T-helper 2 cell treated with Interferon-gamma antibody and Interleukin-4, amounts not matched to agents 5 μg/mL and 100 μg/mL, for 36 hours (primary cell): ENCODE data around the gene AGAP5.
"Not testable (repeated sequence)": the region's sequence is repeated elsewhere in the genome, so short reads cannot be mapped to it uniquely, and the experiment has no call there.

Experiments
- DNase-seq: peaks from one replicate; pipeline ENCODE4 v3.0.0; 2021; ENCODE audit warnings: low spot score
- H3K27ac Mint-ChIP-seq: one replicate; pipeline ENCODE4 v1.8.0; 2021; ENCODE audit warnings: mild to moderate bottlenecking, mixed read lengths
- H3K27me3 Mint-ChIP-seq: one replicate; pipeline ENCODE4 v1.8.0; 2021; ENCODE audit warnings: low read depth, mixed read lengths
- H3K36me3 Mint-ChIP-seq: one replicate; pipeline ENCODE4 v1.8.0; 2021; ENCODE audit warnings: low read depth, mixed read lengths
- H3K4me1 Mint-ChIP-seq: one replicate; pipeline ENCODE4 v1.8.0; 2021; ENCODE audit warnings: low read depth, mixed read lengths
- H3K4me3 Mint-ChIP-seq: one replicate; pipeline ENCODE4 v1.8.0; 2022; ENCODE audit warnings: mild to moderate bottlenecking, moderate library complexity, mixed read lengths
- H3K9me3 Mint-ChIP-seq: one replicate; pipeline ENCODE4 v1.8.0; 2021; ENCODE audit warnings: mixed read lengths

AGAP5 gene

DNA sequence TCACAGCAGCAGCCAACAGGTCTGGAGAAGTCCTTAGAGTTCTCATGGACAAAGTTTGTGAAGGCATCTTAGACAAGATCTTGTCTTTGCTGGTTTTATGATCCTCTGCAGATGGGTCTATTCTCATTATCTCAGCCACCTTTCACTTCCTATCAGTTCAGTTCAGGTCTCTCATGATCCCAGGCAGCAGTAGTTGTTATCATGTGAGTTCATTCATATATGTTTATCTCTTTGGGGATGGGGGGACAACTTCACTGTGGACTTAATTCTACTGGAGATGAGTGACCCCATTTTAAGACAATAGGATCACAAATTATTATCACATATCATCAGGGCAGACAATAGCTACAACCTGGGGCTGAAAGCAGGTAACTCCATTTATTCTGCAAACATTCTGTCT lies 6.0 kb upstream of the AGAP5 start:
- not testable (repeated sequence) for H3K27me3 Mint-ChIP-seq, H3K4me3 Mint-ChIP-seq, DNase-seq, H3K4me1 Mint-ChIP-seq, H3K27ac Mint-ChIP-seq, H3K9me3 Mint-ChIP-seq
- peaks cover 22% of the 10 kb centered on the region for H3K36me3 Mint-ChIP-seq

DNA sequence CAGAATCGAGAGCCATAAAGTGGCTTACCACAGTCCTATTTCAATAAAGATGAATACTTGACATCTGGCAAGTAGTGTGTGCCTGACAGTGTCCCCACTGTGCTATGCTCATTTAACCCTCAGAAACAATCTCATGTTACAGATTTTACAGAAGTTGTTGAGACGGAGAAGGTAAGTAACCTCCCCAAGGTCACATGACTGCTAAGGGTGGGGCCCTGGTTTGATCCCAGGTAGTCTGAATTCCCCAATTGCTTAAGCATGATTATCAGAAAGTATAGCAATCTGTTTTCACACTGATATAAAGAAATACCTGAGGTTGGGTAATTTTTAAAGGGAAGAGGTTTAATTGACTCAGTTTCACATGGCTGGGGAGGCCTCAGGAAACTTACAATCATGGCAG lies 910 bp upstream of the AGAP5 start:
- not testable (repeated sequence) for H3K27me3 Mint-ChIP-seq, H3K4me1 Mint-ChIP-seq, H3K27ac Mint-ChIP-seq, H3K4me3 Mint-ChIP-seq, H3K9me3 Mint-ChIP-seq, DNase-seq
- peaks cover 15% of the 10 kb centered on the region for H3K36me3 Mint-ChIP-seq

DNA sequence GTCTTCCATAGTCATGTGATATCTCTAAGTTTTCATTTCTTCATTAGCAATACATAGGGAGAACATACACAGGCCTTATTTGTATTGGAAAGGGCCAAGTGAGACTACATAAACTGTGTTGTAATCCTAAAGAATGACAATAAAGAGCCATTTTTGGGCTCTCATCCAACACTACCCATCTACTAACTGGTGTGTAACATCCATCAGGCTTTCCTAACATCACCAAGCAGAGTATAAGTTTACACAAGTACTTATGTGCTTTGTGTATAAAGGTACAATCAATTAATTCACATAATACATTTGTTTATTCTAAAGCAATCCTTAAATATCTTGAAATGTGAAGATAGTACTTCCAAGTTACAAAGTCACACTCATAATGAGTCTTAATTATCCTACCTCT lies 2.6 kb downstream of the AGAP5 start:
- not testable (repeated sequence) for H3K27ac Mint-ChIP-seq, H3K4me3 Mint-ChIP-seq, H3K9me3 Mint-ChIP-seq, H3K4me1 Mint-ChIP-seq, DNase-seq, H3K27me3 Mint-ChIP-seq, H3K36me3 Mint-ChIP-seq

DNA sequence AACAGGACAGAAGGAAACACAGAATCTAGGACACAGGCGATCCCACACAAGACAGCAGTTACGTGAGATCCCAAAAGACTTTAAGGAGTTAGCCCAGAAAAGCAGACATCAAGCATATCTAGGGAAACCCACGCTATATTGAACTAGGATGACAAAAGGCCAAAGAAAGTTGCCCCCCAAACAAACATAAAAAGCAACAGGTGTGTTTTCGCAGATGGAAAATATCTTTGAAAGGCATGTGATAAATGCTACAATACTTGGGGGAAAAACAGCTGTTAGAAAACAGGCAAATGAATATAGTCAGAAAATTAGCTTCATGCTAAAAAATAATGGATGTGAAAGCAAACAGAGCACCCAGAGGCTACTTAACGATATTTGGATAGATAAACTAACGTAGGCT lies 7.2 kb downstream of the AGAP5 start:
- H3K27ac Mint-ChIP-seq, H3K4me3 Mint-ChIP-seq, H3K36me3 Mint-ChIP-seq, H3K4me1 Mint-ChIP-seq, H3K9me3 Mint-ChIP-seq, H3K27me3 Mint-ChIP-seq, DNase-seq: not testable (repeated sequence)

DNA sequence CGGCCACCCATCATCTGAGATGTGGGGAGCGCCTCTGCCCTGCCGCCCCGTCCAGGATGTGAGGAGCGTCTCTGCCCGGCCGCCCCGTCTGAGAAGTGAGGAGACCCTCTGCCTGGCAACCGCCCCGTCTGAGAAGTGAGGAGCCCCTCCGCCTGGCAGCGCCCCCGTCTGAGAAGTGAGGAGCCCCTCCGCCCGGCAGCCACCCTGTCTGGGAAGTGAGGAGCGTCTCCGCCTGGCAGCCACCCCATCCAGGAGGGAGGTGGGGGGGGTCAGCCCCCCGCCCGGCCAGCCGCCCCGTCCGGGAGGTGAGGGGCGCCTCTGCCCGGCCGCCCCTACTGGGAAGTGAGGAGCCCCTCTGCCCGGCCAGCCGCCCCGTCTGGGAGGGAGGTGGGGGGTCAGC lies 8.3 kb downstream of the AGAP5 start:
- H3K27ac Mint-ChIP-seq, H3K36me3 Mint-ChIP-seq, H3K4me1 Mint-ChIP-seq: not testable (repeated sequence)

DNA sequence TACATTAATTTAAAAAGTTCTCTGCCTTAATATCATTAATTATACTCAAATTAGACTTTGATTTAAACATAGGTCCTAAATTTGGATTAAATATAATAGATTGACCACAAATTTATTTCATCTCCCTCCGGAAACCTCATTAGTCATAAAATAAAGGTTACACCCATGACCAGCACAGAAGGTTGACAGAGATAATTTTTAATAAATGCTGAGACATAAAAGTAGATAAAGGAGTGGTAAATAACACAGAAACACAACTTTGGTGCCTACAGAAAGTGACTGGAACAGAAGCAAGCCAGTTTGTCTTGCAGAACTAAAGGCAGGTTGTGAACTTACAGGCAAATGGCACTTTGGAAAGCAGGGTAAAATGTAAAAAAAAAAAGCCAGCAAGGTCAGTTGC lies 10.3 kb downstream of the AGAP5 start:
- not testable (repeated sequence) for DNase-seq, H3K4me1 Mint-ChIP-seq

More for the DNA sequence above, 8.3 kb downstream of the AGAP5 start:
- not testable (repeated sequence) for H3K27me3 Mint-ChIP-seq, H3K4me3 Mint-ChIP-seq, H3K9me3 Mint-ChIP-seq, DNase-seq

DNA sequence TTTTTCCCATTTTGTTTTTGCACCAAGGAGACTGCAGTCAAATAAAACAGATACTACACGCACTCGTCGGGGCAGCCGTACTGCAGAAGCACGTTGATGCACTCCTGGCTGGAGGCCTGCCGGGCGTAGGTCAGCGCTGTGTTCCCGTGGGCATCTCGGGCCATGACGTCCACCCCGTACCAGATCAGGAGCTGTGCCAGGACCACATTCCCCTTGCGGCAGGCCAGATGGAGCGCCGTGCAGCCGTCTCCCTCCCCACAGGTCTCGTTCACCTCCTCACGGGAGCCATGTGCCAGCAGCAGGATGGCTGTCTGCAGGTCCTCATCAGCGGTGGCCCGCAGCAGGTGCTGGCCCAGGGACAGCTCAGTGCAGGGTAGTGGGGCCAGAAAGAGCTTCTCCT lies 23.4 kb downstream of the AGAP5 start:
- not testable (repeated sequence) for H3K4me1 Mint-ChIP-seq, H3K36me3 Mint-ChIP-seq, H3K27ac Mint-ChIP-seq, DNase-seq, H3K4me3 Mint-ChIP-seq, H3K9me3 Mint-ChIP-seq, H3K27me3 Mint-ChIP-seq

More for the DNA sequence above, 10.3 kb downstream of the AGAP5 start:
- not testable (repeated sequence) for H3K36me3 Mint-ChIP-seq, H3K27ac Mint-ChIP-seq, H3K9me3 Mint-ChIP-seq, H3K4me3 Mint-ChIP-seq, H3K27me3 Mint-ChIP-seq

DNA sequence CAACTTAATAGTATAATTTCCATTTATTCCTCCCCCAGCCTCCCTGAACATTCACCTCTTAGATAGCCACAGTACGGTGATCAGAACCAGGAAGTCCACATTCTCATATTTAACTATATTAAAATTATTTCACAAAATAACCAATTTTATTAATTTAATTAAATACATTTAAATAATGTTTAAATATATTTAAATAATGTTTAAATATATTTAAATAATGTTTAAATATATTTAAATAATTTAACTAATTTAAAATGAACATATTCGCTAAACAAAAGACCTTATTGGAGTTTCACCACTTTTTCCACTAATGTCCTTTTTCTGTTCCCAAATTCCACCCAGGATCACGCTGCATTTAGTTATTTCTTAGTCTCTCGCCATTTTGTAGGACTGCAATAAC lies 29.5 kb downstream of the AGAP5 start:
- H3K27me3 Mint-ChIP-seq, H3K27ac Mint-ChIP-seq, H3K36me3 Mint-ChIP-seq, H3K4me3 Mint-ChIP-seq, DNase-seq, H3K9me3 Mint-ChIP-seq, H3K4me1 Mint-ChIP-seq: not testable (repeated sequence)

DNA sequence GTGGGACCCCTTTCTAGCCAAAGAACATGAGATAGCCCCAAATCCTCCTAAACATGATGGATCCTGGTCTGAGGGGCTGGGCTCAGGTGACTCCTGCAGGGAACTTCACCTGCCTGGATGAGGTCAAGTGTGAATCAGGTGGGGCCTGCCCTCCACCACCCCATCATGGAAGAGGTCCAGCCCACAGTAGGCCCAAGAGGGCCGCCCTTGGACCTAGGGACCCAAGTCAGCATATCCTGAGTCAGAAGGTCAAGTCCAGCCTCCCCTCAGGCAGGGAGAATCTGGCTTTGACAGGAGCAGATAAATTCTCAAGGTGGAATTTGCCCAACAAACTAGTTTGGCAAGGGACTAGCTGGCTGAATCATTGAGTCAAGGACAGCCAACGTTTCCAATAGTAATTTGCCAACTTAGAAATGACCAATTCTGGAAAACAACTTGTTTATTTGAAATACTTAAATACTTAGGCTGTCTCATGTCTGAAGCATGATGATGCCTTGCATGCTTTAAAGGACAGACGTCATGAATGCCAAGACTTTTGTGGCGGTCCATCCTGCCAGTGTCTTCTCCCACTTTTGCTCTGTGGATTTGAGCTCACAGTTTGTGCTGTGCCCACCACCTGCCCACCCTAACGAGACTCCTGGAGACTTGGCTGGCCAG lies 31.6 kb downstream of the AGAP5 start:
- not testable (repeated sequence) for H3K4me1 Mint-ChIP-seq, H3K4me3 Mint-ChIP-seq, H3K27ac Mint-ChIP-seq, H3K9me3 Mint-ChIP-seq, H3K27me3 Mint-ChIP-seq, DNase-seq, H3K36me3 Mint-ChIP-seq

DNA sequence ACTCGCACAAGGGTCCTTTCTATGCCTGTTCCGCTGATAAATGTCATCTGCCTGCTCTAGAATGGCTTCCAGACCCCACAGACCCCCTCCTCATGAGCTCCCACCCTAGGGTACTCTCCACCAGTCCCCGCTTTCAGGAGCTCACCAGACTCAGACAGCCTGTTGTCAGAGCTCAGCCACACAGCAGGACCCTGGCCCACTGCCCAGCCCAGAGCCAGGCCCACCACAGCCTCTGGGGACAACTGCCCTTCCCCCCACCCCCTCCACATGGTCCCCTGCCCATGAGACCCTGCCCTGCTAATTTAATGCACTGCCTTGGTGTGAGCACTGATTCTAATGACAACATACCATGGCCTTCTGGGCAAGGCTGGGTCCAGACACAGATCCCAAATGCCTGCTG lies 32.3 kb downstream of the AGAP5 start:
- not testable (repeated sequence) for H3K4me3 Mint-ChIP-seq, H3K27ac Mint-ChIP-seq, DNase-seq

DNA sequence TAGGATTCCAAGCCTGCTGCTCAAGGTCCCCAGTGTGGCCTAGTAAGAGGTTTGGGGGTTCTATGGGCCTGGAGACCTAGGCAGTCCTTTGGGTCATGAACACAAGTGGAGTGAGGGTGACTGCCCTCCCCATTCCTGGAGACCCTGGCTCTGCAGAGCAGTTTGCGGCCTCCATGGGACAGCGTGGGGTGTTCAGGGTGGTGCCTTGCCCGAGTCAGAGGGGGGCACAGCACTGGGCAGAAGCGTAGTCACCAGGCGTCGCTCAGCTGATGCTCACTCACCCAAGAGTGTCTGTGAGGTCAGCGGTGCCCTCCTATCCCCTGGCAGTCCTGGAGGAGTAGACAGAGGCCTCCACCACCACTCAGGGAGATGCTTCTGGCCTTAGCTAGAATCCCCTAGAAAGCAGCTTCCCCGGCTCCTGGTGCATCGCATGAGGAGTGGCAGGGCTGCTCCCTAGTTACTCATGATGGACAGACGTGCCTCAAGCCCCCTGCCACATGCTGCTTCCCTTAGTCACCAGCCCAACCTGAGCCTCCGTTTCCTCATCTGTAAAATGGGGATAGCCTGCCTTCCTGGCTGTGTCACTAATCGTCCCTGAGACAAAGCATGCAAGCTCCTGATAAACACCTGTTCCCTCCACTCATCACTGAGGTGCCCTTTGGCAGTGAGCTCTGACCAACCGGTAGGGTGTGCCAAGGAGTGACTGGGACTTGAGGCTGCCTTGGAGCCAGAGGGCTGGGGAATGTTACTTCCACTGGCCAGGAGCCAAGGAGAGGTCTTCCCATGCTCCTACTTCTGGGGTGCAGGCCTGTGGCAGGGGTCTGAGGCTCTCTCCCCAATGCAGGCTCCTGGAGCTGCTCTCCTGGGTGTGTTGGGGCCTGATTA lies 33.5 kb downstream of the AGAP5 start:
- not testable (repeated sequence) for H3K4me1 Mint-ChIP-seq, H3K27ac Mint-ChIP-seq, H3K4me3 Mint-ChIP-seq, H3K27me3 Mint-ChIP-seq, H3K9me3 Mint-ChIP-seq, H3K36me3 Mint-ChIP-seq, DNase-seq

More for the DNA sequence above, 32.3 kb downstream of the AGAP5 start:
- H3K36me3 Mint-ChIP-seq, H3K27me3 Mint-ChIP-seq, H3K4me1 Mint-ChIP-seq, H3K9me3 Mint-ChIP-seq: not testable (repeated sequence)

DNA sequence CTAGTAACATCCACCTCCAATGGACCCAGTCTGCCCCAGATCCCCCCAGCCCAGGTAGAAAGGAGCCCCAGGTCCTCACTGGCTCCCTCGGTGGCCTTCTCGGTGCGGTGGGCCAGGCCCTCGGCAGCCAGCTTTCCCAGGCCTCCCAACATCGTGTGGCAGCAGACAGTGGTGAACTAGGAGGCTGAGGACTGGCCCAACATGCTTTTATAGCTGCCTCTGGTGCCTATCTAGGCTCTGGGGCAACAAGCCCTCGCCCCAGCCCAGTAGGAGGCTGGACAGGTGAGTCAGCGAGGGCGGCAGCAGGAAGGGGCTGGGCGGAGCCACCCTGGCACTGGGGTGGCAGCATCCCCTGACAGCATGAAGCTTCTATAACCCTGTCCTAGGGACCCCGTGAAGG lies 34.3 kb downstream of the AGAP5 start:
- not testable (repeated sequence) for H3K36me3 Mint-ChIP-seq, H3K4me3 Mint-ChIP-seq, H3K9me3 Mint-ChIP-seq, H3K27ac Mint-ChIP-seq, H3K4me1 Mint-ChIP-seq, H3K27me3 Mint-ChIP-seq, DNase-seq

DNA sequence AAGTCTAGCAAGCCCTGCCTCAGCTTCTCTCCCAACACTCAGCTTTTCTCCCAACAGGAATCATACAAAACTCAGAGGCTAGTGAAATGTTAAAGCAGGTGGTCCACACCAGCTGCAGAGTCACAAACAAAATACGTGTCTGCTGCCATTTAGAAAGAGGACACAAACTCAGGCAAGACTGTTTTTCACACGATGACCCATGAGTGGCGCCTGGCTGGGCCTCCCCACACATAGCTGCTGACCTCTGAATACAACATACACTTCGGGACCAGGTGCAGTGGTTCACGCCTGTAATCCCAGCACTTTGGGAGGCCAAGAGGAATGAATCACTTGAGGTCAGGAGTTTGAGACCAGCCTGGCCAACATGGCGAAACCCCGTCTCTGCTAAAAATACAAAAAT lies 35.2 kb downstream of the AGAP5 start:
- H3K4me1 Mint-ChIP-seq, H3K9me3 Mint-ChIP-seq, DNase-seq: not testable (repeated sequence)

DNA sequence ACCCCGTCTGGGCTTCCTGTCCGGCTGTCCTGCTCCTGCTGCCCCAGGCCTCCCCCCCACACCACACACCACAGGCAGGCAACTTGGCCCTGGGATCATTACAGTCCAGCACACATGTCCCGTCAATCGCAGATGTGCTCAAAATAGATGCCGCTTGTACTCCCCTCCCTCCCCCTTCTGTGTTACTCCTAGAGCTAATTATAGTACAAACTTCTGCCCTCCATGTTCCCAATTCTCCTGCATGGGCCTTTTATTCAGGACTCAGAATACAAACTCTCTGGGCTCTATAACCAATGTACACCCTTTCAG lies 42.0 kb downstream of the AGAP5 start, which contains the start of gene SYNPO2L:
TSS of gene SYNPO2L (minus strand) at position 40 of the 309 bp plus-strand sequence. CDS start 107 bp downstream, outside the sequence.
- H3K4me1 Mint-ChIP-seq, result peaks cover 3% of the 10 kb centered on the region
- no peak within 1 kb of the TSS for H3K27ac Mint-ChIP-seq
- H3K9me3 Mint-ChIP-seq, result no peaks in the 10 kb centered on the region
- no peaks in the 10 kb centered on the region for H3K36me3 Mint-ChIP-seq
- no peak within 1 kb of the TSS for H3K4me3 Mint-ChIP-seq
- DNase-seq, result no peak
- H3K27me3 Mint-ChIP-seq, result no peaks in the 10 kb centered on the region

More for the DNA sequence above, 35.2 kb downstream of the AGAP5 start:
- H3K36me3 Mint-ChIP-seq, H3K27me3 Mint-ChIP-seq, H3K4me3 Mint-ChIP-seq, H3K27ac Mint-ChIP-seq: not testable (repeated sequence)
